COLO668 (cell line): ENCODE data around the gene ATOH8.
"Not testable (repeated sequence)": the region's sequence is repeated elsewhere in the genome, so short reads cannot be mapped to it uniquely, and the experiment has no call there.

Source experiments
- DNase-seq: peaks from one replicate; lab custom pipeline; 2025; ENCODE audit not compliant: unreplicated experiment; lab: John Stamatoyannopoulos, UW

The ATOH8 gene

GRCh38 chr2:85823951-85824350 lies 70.2 kb downstream of the ATOH8 start:
- DNase-seq = no peak

GRCh38 chr2:85826990-85827878 lies 73.4 kb downstream of the ATOH8 start:
- DNase-seq = peak; percentile 67

DNA sequence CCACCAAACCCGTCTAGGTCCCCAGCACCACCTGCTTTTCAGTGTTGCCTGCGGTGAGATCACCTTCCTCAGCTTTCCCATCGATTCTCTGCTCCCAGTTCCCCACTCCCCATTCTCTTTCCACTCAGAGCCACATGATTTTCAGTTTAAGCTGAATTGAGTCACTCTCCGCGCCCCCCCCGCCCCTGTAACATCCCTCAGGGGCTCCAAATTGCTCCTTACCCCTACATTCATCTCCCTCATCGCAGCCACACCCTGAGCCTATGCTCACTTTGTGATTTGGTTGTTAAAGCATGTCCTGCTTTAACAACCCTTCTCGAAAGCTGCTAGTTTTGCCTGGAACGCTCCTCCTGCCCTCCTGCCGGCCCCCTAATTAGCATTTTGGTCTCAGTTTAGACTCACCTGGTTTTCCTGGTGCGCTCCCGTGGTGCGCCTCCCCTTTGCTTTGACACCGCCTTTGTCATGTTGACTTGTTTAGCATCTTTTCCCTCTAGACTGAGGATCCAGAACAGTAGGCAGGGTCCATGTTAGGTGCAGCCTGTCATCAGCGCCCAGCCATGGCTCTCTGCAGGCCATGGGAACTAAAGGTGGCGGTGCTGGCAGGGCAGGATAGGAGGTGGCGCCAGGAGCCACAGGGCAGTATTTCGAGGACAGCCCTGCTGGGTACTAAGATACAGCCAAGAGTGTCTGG lies 74.2 kb downstream of the ATOH8 start:
- DNase-seq = no peak

DNA sequence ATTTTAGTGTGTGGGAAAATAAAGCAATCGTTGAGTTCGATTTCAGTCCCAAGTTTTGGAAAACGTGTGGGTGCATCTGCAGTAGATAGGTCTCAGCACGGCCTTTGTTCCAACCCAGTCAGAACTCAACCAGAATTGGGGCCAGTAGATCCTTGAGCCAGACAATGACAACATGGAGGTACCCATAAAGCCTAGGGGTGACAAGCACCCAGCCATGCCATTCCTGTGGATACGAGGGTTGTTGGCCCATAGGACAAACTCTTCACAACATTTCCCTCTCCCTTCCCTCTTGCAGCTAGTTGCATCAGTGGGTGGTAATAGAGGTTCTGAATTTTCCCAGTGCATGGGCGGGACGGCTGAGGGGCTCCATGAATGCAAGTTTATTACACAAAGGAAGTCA lies 74.9 kb downstream of the ATOH8 start:
- no peak for DNase-seq

DNA sequence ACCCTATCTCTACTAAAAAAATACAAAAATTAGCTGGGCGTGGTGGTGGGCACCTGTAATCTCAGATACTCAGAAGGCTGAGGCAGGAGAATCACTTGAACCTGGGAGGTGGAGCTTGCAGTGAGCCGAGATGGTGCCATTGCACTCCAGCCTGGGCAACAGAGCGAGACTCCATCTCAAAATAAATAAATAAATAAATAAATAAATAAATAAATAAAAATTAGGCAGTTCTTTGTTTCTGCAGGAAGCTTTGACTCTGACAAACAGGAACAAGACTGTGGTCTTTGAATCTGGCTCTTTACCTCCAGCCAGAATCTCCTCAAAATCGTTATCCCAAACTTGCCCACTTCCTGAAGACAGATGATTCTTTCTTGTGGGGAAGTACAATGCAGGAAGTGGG lies 75.6 kb downstream of the ATOH8 start:
- not testable (repeated sequence) for DNase-seq

DNA sequence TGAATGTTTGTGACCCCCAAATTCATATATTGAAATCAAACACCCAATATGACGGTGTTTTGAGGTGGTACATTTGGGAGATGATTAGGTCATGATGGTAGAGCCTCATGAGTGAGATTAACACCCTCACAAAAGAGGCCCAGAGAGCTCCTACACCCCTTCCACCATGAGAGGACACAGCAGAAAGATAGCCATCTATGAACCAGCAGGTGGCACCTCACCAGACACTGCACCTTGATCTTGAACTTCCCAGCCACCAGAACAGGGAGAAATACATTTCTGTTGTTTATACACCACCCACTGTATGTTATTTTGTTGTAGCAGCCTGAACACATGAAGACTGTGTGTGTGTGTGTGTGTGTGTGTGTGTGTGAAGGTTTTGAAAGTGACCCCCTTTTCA lies 76.9 kb downstream of the ATOH8 start:
- no peak for DNase-seq

GRCh38 chr2:85831735-85832134 lies 77.9 kb downstream of the ATOH8 start:
- DNase-seq = no peak

DNA sequence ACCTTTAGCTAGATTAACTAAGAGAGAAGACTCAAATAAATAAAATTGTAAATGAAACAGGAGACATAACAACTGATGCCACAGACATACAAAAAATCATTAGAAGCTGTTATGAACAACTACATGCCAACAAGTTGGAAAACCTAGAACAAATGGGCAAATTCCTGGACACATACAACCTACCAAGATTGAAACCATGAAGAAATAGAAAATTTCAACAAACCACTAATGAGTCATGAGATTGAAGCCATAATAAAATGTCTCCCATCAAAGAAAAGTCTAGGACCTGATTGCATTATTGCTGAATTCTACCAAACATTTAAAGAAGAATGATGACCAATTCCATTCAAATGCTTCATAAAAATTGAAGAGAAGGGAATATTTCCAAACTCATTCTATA lies 80.7 kb downstream of the ATOH8 start:
- no peak for DNase-seq
